Epidermal melanocyte (primary cell): ENCODE measurements around the gene FUOM.
"Not testable (repeated sequence)": the region's sequence is repeated elsewhere in the genome, so short reads cannot be mapped to it uniquely, and the experiment has no call there.

ENCODE experiments used
- DNase-seq: peaks from one replicate; pipeline ENCODE4 v3.0.0; 2011; ENCODE audit warnings: low spot score; ENCODE audit not compliant: insufficient read length

FUOM gene

DNA sequence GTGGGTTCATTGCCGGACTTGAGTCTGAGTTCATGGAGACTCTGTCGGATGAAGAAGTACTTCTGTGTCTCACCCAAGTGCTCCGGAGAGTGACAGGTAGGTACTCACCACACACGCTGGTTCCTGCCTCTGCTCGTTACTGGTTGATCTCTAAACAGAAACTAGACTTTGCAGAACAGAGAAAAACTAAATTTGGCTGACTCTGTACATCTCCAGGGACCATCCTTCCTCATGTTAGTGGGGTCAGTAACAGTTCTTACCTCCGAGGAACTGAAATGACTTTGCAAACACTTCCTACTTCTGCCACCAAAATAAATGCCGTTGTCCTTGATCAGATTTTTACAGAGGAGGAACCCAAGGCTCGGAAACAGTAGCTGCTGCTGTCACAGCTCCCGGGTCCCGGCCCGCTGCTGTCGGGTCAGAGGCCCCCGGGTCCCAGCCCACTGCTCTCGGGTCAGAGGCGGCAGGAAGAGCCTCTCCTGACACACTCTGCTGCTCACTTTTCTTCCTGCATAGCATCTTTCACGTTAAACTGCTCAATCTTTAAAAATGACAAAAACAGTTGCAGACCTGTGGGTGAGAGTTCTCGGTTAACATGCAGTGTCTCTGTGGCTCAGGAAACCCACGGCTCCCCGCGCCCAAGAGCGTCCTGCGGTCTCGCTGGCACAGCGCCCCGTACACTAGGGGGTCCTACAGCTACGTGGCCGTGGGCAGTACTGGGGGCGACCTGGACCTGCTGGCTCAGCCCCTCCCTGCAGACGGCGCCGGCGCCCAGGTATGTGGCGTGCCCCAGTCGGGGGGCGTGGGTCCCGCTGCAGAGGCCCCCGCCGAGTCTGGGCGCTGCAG lies 31.4 kb upstream of the FUOM start:
- DNase-seq, result no peak

DNA sequence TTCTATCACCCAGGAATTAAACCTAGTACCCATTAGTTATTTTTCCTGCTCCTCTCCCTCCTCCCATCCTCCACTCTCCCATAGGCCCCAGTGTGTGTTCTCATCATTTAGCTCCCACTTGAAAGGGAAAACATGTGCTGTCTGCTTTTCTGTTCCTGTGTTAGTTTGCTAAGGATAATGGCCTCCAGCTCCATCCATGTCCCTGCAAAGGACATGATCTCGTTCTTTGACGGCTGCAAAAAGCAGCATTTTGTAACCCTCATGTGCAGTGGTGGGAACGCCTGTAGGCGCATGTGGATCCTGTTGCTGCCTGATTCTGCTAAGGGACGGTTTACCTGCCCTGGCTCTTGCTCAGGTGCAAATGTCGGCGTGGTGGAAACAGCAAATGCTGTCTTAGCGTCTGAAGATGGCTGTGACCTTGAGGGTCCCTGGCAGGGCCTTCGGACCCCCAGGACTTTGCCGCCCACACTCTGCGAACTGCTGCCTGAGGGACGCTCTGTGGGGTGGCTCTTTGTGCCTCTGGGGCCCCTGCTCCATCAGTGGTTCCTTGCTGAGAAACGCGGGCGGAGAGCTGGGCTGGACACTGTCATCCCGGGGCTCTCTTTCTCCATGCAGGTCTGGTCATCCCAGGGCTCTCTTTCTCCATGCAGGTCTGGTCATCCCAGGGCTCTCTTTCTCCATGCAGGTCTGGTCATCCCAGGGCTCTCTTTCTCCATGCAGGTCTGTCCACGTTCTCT lies 30.6 kb upstream of the FUOM start:
- DNase-seq, result no peak

DNA sequence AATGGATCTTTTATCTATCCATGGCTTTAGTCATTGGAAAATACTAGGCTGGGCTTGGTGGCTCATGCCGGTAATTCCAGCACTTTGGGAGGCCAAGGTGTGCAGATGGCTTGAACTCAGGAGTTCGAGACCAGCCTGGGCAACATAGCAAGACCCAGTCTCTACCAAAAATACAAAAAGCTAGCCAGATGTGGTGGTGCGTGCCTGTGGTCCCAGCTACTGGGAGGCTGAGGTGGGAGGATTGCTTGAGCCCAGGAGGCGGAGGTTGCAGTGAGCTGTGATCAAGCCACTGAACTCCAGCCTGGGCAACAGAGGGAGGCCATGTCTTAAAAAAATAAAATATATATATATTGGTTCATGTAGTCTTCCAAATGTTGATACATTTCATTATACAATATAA lies 29.1 kb upstream of the FUOM start:
- DNase-seq, result not testable (repeated sequence)

GRCh38 chr10:133385214-133385613 lies 27.4 kb upstream of the FUOM start:
- no peak for DNase-seq

- no peak for DNase-seq
Observed at GRCh38 chr10:133384071-133384470, 26.3 kb upstream of the FUOM start.

DNA sequence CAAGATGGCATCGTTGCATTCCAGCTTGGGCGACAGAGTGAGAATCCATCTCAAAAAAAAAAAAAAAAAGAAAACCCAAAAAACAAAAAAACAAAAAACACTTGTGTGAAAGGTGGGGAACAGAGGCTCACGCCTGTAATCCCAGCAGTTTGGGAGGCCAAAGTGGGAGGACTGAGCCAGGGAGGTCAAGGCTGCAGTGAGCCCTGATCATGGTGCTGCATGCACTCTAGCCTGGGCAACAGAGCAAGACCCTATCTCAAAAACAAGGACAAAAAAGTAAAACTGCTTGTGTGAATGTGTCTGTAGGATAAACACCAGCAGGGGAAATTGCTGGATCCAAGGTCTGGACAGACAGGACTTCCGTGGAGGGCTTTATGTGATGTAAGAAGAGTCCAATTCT lies 25.7 kb upstream of the FUOM start:
- DNase-seq, result no peak

GRCh38 chr10:133381036-133381435 lies 23.2 kb upstream of the FUOM start:
- DNase-seq, result no peak

- no peak for DNase-seq
Observed at GRCh38 chr10:133379801-133380666, 22.2 kb upstream of the FUOM start.

DNA sequence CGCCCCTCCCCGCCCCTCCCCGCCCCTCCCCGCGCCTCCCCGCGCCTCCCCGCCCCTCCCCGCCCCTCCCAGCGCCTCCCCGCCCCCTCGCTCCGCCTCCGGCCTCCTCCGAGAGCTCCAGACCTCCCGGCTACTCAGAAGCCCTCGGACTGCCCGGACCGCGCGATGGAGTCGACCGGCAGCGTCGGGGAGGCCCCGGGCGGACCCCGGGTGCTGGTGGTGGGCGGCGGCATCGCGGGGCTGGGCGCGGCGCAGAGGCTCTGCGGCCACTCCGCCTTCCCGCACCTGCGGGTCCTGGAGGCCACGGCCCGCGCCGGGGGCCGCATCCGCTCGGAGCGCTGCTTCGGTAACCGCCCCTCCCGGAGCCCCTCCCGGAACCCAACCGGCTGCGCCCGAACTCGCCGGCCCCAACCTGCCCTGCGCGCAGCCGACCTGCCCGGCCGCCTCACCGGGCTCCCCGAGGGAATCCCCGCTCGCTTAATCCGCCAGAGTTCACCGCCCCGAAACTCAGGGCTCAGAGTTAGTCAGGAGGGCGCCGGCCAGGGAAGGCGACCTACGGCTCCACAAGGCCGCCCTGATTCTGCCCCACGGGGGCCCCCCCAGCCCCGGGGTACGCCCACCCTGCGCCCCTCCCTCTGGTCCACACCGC lies 21.5 kb upstream of the FUOM start, which contains the start of gene PAOX:
TSS of gene PAOX (plus strand) at position 111 of the 649 bp plus-strand sequence. CDS start at position 166, 55 bp downstream.
- DNase-seq, result peak; percentile 87

GRCh38 chr10:133378251-133379096 lies 20.7 kb upstream of the FUOM start:
- DNase-seq, result peak; percentile 64

- DNase-seq, result no peak
Observed at GRCh38 chr10:133377818-133378250, 20.0 kb upstream of the FUOM start.

GRCh38 chr10:133377025-133377817 lies 19.4 kb upstream of the FUOM start:
- no peak for DNase-seq

GRCh38 chr10:133376183-133376582 lies 18.4 kb upstream of the FUOM start:
- not testable (repeated sequence) for DNase-seq

GRCh38 chr10:133375357-133376115 lies 17.7 kb upstream of the FUOM start:
- DNase-seq, result no peak

DNA sequence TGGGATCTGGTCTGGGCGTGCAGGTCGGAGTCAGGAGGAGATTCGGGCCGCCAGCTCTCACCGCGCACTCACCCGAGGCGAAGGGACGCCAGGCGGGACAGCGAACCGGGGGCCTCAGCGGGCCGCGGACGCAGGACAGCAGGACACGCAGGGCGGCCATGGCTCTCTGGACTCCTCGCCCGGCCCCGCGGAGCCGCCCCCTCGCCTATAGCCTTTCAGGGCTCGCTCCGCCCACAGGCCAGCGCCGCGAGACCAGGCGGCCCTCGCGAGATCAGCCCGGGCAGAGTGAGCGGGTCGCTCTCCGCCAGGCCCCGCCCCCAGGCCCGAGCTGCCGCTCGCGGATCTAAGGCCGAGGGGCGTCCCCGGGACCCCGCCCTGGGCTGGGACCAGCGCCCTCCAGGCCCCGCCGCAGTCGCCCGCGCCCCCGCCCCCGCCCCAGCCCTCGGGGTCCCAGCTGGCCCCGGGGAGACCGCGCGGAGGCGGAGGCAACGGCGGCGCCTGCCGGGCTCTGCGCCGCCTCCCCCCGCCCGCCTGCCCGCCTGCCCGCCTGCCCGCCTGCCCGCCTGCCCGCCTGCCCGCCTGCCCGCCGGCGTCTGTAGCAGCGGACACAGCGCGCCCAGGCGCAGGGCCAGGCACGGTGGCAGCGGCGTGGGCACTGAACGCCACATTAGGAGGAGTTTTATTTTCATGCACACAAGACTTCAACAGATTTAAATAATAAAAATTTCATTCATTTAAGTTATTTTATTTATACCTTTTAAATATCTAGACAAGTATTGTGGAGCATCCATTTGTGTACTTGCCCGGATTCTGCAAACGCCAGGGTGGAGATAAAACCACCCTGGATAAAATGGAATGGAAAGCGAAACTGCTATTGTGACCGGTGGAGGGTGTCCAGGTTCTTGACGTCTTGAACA lies 15.6 kb upstream of the FUOM start, which contains the start of gene ECHS1:
TSS of gene ECHS1 (minus strand) at position 181 of the 917 bp plus-strand sequence. CDS start at position 160, 21 bp downstream.
- peak; percentile 100 for DNase-seq

DNA sequence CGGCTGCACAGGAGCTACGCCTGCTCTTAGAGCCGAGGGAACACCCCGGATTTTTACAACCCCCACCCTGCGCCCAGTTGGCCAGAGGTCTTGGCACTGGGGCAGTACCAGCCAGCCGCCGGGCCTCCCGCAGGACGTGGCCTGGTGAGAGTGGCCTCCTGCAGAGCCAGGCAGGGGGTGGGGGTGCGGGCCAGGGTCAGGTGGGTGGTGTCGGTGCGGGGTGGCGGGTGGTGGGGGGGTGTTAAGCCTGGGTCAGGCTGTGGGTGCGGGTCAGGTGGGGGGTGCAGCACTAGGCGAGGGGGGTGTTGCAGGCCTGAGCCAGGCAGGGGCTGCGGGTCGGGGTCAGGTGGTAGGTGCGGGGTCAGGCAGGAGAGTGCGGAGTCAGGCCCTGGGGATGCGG lies 14.7 kb upstream of the FUOM start:
- DNase-seq, result no peak
